ENCODE data around the gene JMJD4.
A peak's percentile ranks its signal among the peaks of the same experiment; 100 is the strongest.

The JMJD4 gene, protein sequence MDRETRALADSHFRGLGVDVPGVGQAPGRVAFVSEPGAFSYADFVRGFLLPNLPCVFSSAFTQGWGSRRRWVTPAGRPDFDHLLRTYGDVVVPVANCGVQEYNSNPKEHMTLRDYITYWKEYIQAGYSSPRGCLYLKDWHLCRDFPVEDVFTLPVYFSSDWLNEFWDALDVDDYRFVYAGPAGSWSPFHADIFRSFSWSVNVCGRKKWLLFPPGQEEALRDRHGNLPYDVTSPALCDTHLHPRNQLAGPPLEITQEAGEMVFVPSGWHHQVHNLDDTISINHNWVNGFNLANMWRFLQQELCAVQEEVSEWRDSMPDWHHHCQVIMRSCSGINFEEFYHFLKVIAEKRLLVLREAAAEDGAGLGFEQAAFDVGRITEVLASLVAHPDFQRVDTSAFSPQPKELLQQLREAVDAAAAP

GRCh38 chr1:227734856-227735538 is at the start of gene JMJD4, which contains the start of gene SNAP47:
Gene JMJD4 (minus strand): TSS chr1:227735302. CDS start chr1:227735273, 29 bp downstream.
Gene SNAP47 (plus strand): TSS chr1:227735435. CDS start chr1:227747737, 12,302 bp downstream.
- peak; percentile 75 for DNase-seq (ENCODE audit: low read depth, low spot score)

- DNase-seq (ENCODE audit: low read depth, low spot score): no peak
Measured at GRCh38 chr1:227782226-227782625, 47.1 kb upstream of the JMJD4 start.

GRCh38 chr1:227781314-227781930 is 46.3 kb upstream of the JMJD4 start:
- no peak for DNase-seq (ENCODE audit: low read depth, low spot score)

DNA sequence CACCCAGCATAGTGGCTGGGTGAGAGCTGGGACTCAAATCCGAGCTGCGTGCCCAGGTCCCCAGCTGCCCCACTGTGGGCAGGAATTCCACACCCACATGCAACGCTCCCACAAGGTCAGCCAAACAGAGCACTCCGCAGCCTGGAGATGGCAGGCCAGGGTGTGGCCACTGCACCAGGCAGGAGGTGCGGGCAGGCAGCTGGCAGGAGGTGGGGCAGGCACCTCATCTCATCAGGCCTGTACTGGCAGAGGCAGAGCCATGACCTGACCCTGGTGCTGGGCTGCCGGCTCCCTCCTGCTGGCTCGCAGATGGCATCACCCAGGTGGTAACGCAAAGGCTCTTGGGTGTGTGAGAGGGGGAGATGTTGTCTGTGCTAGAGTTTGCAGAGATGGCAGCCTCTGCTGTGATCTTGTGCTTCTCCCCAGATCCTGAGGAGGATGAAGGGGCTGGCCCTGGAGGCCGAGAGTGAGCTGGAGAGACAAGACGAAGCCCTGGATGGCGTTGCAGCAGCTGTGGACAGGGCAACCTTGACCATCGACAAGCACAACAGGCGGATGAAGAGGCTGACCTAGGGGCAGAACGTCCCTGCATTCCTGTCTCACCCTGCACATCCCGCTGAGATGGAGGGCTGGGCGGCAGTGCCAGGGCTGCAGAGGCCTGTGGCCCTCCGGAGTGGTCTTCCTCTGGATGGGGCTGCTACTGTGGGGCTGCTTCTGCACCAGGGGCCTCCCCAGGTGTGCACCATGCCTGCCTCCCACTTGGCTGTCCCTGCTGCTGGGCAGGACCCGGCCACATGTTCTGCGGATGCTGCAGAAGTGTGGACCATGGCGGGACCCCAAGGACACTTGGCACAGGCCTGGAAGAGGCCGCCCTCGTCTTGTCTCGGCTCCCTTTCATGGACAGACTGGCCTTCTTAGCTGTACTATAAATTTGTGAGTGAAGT is 45.3 kb upstream of the JMJD4 start:
- DNase-seq (ENCODE audit: low read depth, low spot score): no peak

DNA sequence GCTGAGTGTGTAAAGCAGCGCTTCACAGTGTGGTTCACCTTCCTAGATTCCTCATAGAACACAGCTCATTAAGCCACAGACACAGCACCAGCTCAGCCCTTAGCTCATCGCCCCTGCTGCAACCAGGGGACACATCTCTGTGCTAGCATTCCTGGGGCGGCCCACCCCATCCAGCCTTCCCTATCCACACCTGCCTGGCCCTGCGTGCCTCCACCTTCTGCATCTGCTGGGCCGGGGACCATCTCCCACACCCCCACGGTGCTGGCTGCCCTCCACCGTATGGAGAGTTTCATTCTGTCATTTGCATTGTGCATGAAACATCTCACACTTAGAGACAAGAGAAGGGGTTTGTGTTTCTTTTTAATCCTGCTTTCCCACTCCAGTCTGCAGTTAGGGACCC is 44.6 kb upstream of the JMJD4 start:
- DNase-seq (ENCODE audit: low read depth, low spot score): no peak

DNA sequence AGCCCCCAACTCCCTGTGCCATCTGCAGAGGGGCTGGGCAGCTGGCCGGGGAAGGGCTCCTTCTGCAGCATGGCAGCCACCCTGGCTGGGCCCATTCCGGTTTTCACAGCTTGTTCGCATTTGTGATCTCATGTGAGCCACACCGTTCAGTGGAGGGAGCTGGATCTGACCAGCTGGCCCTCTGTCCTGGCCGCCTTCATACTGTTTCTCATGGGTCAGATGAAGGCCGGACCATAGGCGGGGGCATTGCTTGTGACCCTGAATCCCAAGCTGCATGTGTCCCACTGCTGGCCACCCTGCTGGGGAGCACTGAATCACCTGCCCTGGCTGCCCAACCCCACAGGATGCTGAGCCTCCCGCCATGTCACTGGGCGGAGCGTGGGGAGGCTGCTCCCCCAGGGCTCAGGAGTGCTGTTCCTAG is 43.9 kb upstream of the JMJD4 start:
- DNase-seq (ENCODE audit: low read depth, low spot score): no peak

DNA sequence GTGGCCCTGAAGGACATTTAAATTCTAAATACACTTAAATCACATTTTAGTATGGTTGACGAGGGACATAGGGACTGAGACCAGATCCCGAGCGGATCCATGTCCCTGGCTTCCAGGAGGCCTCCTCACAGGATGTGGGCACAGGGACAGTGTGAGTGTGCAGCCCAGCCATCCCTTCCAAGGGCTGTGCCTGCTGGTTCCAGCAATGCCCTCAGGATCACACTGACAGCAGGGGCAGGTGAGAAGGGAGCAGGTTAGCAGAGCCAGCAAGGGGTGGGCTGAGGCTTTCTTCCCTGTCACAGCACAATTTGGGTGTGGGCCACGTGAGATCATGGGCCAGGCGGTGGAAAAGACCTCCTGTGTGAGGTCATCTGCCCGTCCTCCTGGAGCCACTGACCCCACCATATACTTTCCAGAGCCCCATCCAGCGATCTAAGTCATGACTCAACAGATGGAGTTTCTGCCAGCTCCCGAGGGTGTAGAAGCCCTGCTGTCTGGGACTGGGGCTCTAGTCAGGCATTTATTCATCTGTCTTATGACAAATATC is 43.4 kb upstream of the JMJD4 start:
- no peak for DNase-seq (ENCODE audit: low read depth, low spot score)

DNA sequence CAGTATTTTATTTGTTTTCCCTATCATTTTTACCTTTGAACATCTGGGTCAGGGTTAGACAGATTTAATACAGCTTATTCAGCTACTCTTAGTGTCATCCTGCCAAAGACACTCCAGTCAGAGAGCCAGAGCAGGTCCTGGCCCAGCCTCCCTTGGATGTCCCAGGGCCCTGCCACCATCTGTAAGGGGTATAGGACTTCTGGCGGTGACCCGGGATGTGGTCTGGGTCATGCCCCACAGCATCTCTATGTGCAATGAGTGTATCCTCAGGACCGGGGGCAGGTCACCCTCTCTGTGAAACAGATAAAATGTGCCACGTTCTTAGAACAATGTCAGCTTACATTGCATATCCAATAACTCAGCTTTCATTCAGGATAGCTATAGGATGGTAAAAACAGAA is 42.5 kb upstream of the JMJD4 start:
- no peak for DNase-seq (ENCODE audit: low read depth, low spot score)

DNA sequence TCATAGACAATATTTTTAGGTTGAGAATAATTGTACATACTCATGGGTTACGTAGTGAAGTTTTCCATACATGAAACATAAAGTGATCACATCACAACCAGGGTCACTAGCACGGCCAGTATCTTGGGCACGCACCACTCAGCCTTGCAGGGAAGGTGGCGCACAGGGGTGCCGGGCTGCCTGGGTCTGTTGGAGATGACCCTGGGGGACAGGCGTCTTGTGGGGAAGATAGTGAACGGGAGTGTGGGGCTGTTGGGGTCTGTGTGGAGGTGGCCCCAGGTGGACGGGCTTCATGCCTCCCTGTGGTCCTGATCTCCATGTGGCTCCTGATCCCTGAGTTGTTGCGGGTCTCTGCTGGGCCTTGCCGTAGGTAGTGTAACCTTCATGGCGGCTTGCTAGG is 42.1 kb upstream of the JMJD4 start:
- no peak for DNase-seq (ENCODE audit: low read depth, low spot score)

GRCh38 chr1:227776331-227776771 is 41.2 kb upstream of the JMJD4 start:
- DNase-seq (ENCODE audit: low read depth, low spot score): no peak

GRCh38 chr1:227775841-227776240 is 40.7 kb upstream of the JMJD4 start:
- DNase-seq (ENCODE audit: low read depth, low spot score): no peak

- no peak for DNase-seq (ENCODE audit: low read depth, low spot score)
Measured at GRCh38 chr1:227774821-227775661, 39.9 kb upstream of the JMJD4 start.

- no peak for DNase-seq (ENCODE audit: low read depth, low spot score)
Measured at GRCh38 chr1:227774051-227774731, 39.1 kb upstream of the JMJD4 start.

- DNase-seq (ENCODE audit: low read depth, low spot score): no peak
Measured at GRCh38 chr1:227773558-227773957, 38.5 kb upstream of the JMJD4 start.

GRCh38 chr1:227771771-227772170 is 36.7 kb upstream of the JMJD4 start:
- no peak for DNase-seq (ENCODE audit: low read depth, low spot score)

- no peak for DNase-seq (ENCODE audit: low read depth, low spot score)
Measured at GRCh38 chr1:227771326-227771725, 36.2 kb upstream of the JMJD4 start.

DNA sequence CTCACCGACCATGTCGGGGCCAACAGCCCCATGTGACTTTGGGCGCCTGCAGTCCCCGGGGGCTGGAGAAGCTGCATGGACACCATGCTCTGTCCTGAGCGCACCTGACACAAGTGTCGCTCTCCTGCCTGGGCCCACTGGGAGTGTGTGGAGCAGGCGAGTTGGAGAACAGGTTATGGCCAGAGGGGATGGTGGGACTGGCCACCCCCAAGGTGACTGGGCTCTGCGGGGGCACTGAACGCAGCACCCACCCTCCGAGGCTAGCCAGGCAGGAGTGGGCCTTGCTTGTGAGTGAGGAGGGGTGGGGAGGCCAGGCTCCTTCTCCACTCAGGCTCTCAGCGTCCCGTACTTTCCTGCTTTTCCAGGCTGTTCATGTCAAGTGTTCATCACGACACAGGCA is 35.7 kb upstream of the JMJD4 start:
- no peak for DNase-seq (ENCODE audit: low read depth, low spot score)

GRCh38 chr1:227769936-227770494 is 34.9 kb upstream of the JMJD4 start:
- no peak for DNase-seq (ENCODE audit: low read depth, low spot score)
